ENCODE data around the gene RYR1.

RYR1 gene

DNA sequence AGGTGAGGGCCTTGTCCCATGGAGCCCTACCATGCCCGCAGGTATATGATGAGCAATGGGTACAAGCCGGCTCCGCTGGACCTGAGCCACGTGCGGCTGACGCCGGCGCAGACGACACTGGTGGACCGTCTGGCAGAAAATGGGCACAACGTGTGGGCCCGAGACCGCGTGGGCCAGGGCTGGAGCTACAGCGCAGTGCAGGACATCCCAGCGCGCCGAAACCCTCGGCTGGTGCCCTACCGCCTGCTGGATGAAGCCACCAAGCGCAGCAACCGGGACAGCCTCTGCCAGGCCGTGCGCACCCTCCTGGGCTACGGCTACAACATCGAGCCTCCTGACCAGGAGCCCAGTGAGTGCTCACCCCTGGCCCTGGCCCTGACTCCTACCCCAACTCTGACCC, 32.6 kb downstream of the RYR1 start:
- no peaks in the 10 kb centered on the region for H3K36me3 ChIP-seq (replicated peaks; ENCODE audit: insufficient read depth, low read length)

GRCh38 chr19:38467541-38468525, 34.3 kb downstream of the RYR1 start:
- no peaks in the 10 kb centered on the region for H3K9me2 ChIP-seq (replicated peaks; ENCODE audit: insufficient read depth, low read length)
- no peak overlapping the region for H3K4me3 ChIP-seq (ENCODE audit: low read length)
- H3K4me1 ChIP-seq (ENCODE audit: low read length) = no peaks in the 10 kb centered on the region
- H3F3A ChIP-seq (ENCODE audit: insufficient read depth, low read length) = no peaks in the 10 kb centered on the region
- DNase-seq = no peak
- TF ChIP-seq EZH2phosphoT487 (IDR thresholded peaks at IDR 0.05; ENCODE audit: low read length) = no peak
- TF ChIP-seq EZH2 (optimal IDR thresholded peaks at IDR 0.05; ENCODE audit: low read depth, low read length) = no peak
- TF ChIP-seq, protein P1, sequence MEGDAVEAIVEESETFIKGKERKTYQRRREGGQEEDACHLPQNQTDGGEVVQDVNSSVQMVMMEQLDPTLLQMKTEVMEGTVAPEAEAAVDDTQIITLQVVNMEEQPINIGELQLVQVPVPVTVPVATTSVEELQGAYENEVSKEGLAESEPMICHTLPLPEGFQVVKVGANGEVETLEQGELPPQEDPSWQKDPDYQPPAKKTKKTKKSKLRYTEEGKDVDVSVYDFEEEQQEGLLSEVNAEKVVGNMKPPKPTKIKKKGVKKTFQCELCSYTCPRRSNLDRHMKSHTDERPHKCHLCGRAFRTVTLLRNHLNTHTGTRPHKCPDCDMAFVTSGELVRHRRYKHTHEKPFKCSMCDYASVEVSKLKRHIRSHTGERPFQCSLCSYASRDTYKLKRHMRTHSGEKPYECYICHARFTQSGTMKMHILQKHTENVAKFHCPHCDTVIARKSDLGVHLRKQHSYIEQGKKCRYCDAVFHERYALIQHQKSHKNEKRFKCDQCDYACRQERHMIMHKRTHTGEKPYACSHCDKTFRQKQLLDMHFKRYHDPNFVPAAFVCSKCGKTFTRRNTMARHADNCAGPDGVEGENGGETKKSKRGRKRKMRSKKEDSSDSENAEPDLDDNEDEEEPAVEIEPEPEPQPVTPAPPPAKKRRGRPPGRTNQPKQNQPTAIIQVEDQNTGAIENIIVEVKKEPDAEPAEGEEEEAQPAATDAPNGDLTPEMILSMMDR (IDR thresholded peaks at IDR 0.05; ENCODE audit: low read length) = no peak
- no peak overlapping the region for H3K27ac ChIP-seq (ENCODE audit: low read length)
- H3K9ac ChIP-seq (ENCODE audit: low read length) = no peak overlapping the region
- H4K20me1 ChIP-seq (ENCODE audit: insufficient read depth, low read length) = no peaks in the 10 kb centered on the region
- H3K4me2 ChIP-seq (ENCODE audit: low read depth, low read length) = no peak overlapping the region
- H3K9me3 ChIP-seq (replicated peaks; ENCODE audit: insufficient read depth, low read length) = no peaks in the 10 kb centered on the region
- H3K36me3 ChIP-seq (replicated peaks; ENCODE audit: insufficient read depth, low read length) = no peaks in the 10 kb centered on the region
- no peak overlapping the region for H2AFZ ChIP-seq (ENCODE audit: low read length)
- peaks cover 53% of the 10 kb centered on the region for H3K27me3 ChIP-seq (replicated peaks; ENCODE audit: insufficient read depth, low read length)
- no peaks in the 10 kb centered on the region for H3K79me2 ChIP-seq (ENCODE audit: low read length)

More for the DNA sequence above, 32.6 kb downstream of the RYR1 start:
- TF ChIP-seq, protein P1 (IDR thresholded peaks at IDR 0.05; ENCODE audit: low read length) = no peak
- TF ChIP-seq EZH2 (optimal IDR thresholded peaks at IDR 0.05; ENCODE audit: low read depth, low read length) (no peak), EZH2phosphoT487 (IDR thresholded peaks at IDR 0.05; ENCODE audit: low read length) (no peak)
- Histone ChIP-seq H2AFZ (ENCODE audit: low read length) (no peak overlapping the region), H3K9me3 (replicated peaks; ENCODE audit: insufficient read depth, low read length) (no peaks in the 10 kb centered on the region), H4K20me1 (ENCODE audit: insufficient read depth, low read length) (no peaks in the 10 kb centered on the region), H3F3A (ENCODE audit: insufficient read depth, low read length) (no peaks in the 10 kb centered on the region), H3K4me1 (ENCODE audit: low read length) (no peaks in the 10 kb centered on the region), H3K27ac (ENCODE audit: low read length) (no peak overlapping the region), H3K9ac (ENCODE audit: low read length) (no peak overlapping the region), H3K27me3 (replicated peaks; ENCODE audit: insufficient read depth, low read length) (peaks cover 49% of the 10 kb centered on the region), H3K9me2 (replicated peaks; ENCODE audit: insufficient read depth, low read length) (no peaks in the 10 kb centered on the region), H3K4me2 (ENCODE audit: low read depth, low read length) (no peak overlapping the region), H3K4me3 (ENCODE audit: low read length) (no peak overlapping the region), H3K79me2 (ENCODE audit: low read length) (no peaks in the 10 kb centered on the region)
- no peak for DNase-seq

DNA sequence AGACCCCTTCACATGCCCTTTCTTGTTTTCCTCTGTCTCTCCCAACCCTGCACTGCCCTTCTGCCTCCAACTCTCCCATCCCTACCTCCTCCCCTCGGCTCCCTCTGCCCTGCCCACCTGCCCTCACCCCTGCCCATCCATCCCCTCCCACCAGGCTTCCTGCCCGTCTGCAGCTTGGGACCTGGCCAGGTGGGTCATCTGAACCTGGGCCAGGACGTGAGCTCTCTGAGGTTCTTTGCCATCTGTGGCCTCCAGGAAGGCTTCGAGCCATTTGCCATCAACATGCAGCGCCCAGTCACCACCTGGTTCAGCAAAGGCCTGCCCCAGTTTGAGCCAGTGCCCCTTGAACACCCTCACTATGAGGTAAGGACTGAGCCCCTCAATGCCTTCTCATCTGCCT, 35.7 kb downstream of the RYR1 start:
- no peak for DNase-seq
- Histone ChIP-seq H3K9ac (ENCODE audit: low read length) (no peak overlapping the region), H3K9me2 (replicated peaks; ENCODE audit: insufficient read depth, low read length) (no peaks in the 10 kb centered on the region), H3K4me1 (ENCODE audit: low read length) (no peaks in the 10 kb centered on the region), H3K4me2 (ENCODE audit: low read depth, low read length) (no peak overlapping the region), H3K27me3 (replicated peaks; ENCODE audit: insufficient read depth, low read length) (peaks cover 65% of the 10 kb centered on the region), H3K4me3 (ENCODE audit: low read length) (no peak overlapping the region), H3K27ac (ENCODE audit: low read length) (no peak overlapping the region), H3K9me3 (replicated peaks; ENCODE audit: insufficient read depth, low read length) (no peaks in the 10 kb centered on the region), H3K36me3 (replicated peaks; ENCODE audit: insufficient read depth, low read length) (no peaks in the 10 kb centered on the region), H4K20me1 (ENCODE audit: insufficient read depth, low read length) (no peaks in the 10 kb centered on the region), H3F3A (ENCODE audit: insufficient read depth, low read length) (no peaks in the 10 kb centered on the region), H3K79me2 (ENCODE audit: low read length) (no peaks in the 10 kb centered on the region), H2AFZ (ENCODE audit: low read length) (no peak overlapping the region)
- TF ChIP-seq, protein P1 (IDR thresholded peaks at IDR 0.05; ENCODE audit: low read length) = no peak
- TF ChIP-seq EZH2phosphoT487 (IDR thresholded peaks at IDR 0.05; ENCODE audit: low read length) = no peak
- TF ChIP-seq EZH2 (optimal IDR thresholded peaks at IDR 0.05; ENCODE audit: low read depth, low read length) = no peak

Data from MM.1S (cell line).